K562 (cell line): ENCODE measurements around the gene NYAP1. TPM values are rescaled to one million over a fixed set of nuclear protein-coding genes. Genes with fewer than 3 reads are reported as not detected.

Experiments used
- BRD9 ChIP-seq: fragments of 450-650 bp; IDR thresholded peaks from 2 replicates; pipeline ENCODE4 v1.6.1; 2018; ENCODE audit warnings: low read depth; ENCODE audit not compliant: partially characterized antibody
- CBX8 ChIP-seq: fragments of 200-600 bp; sonication (generic); IDR thresholded peaks from 2 replicates; pipeline ENCODE4 v1.6.1; 2012; ENCODE audit warnings: borderline replicate concordance, mixed run types, low read depth, mild to moderate bottlenecking, moderate library complexity, mixed read lengths, low read length, control low read depth, inconsistent platforms; ENCODE audit not compliant: poor library complexity, severe bottlenecking; ENCODE audit errors: extremely low read depth
- CTCF ChIP-seq, 3 experiments: IDR thresholded peaks in 2 of 3; conservative IDR thresholded peaks in 1 of 3; 2 replicates each; pipeline ENCODE4 v1.5.1; 2011 to 2012; ENCODE audit warnings: low read length in 3 of 3, mild to moderate bottlenecking in 3 of 3, control low read depth in 2 of 3, improper control_type of control experiment in 1 of 3, inconsistent platforms in 1 of 3, low read depth in 1 of 3, mixed read lengths in 1 of 3, moderate library complexity in 1 of 3; ENCODE audit not compliant: insufficient read depth in 2 of 3
- MITF ChIP-seq: IDR thresholded peaks from 2 replicates; pipeline ENCODE4 v1.6.1; 2014; ENCODE audit warnings: antibody characterized with exemption
- NCOA1 ChIP-seq: fragments of 450-650 bp; IDR thresholded peaks from 2 replicates; pipeline ENCODE4 v1.6.1; 2016; ENCODE audit warnings: low read depth
- NFRKB ChIP-seq: fragments of 450-650 bp; IDR thresholded peaks from 2 replicates; pipeline ENCODE4 v1.6.1; 2016; ENCODE audit warnings: low read depth
- NR1H2 ChIP-seq: sonication (generic); formaldehyde crosslinking; IDR thresholded peaks from 2 replicates; pipeline ENCODE4 v1.4.0; 2020; ENCODE audit warnings: mild to moderate bottlenecking, missing genetic modification reagents
- SMARCE1 ChIP-seq: fragments of 450-650 bp; IDR thresholded peaks from 2 replicates; pipeline ENCODE4 v1.7.1; 2016; ENCODE audit warnings: mild to moderate bottlenecking
- ZBTB11 ChIP-seq, 3 experiments: fragments of 200-800 bp in 1 of 3; fragments of 250-450 bp in 1 of 3; fragments of 450-650 bp in 1 of 3; sonication (Bioruptor Pico) in 1 of 3; sonication (Bioruptor generic) in 1 of 3; formaldehyde crosslinking in 1 of 3; IDR thresholded peaks; 2 replicates each; pipeline versions ENCODE4 v1.6.1 to v1.8.0; 2016 to 2022; ENCODE audit warnings: mild to moderate bottlenecking in 2 of 3, missing genetic modification characterization in 2 of 3, missing compliant biosample characterization in 1 of 3, moderate library complexity in 1 of 3
- ZBTB49 ChIP-seq: sonication (generic); formaldehyde crosslinking; IDR thresholded peaks from 2 replicates; pipeline ENCODE4 v1.8.0; 2022; ENCODE audit warnings: missing genetic modification reagents, mild to moderate bottlenecking, borderline replicate concordance
- ZFP1 ChIP-seq: fragments of 450-650 bp; formaldehyde crosslinking; IDR thresholded peaks from 2 replicates; pipeline ENCODE4 v1.4.0; 2020; ENCODE audit warnings: mild to moderate bottlenecking, mixed read lengths
- ZNF146 ChIP-seq: IDR thresholded peaks from one replicate; pipeline ENCODE4 v1.6.1; 2018; ENCODE audit warnings: missing compliant biosample characterization; ENCODE audit not compliant: unreplicated experiment
- ZNF3 ChIP-seq: fragments of 250-450 bp; sonication (Bioruptor Pico); IDR thresholded peaks from 2 replicates; pipeline ENCODE4 v1.5.0; 2021; ENCODE audit warnings: mild to moderate bottlenecking, moderate library complexity
- polyA plus RNA-seq, 8 experiments: library from polyadenylated mRNA; depleted of rRNA in 4 of 8; stranded (reverse) in 5 of 8; unstranded in 3 of 8; fragments of >200 nt; fragmentation: Nextera tagmentation in 2 of 8; fragmentation: Illumina TruSeq in 1 of 8; extraction: Ambion mirVana in 2 of 8; extraction: Trizol in 1 of 8; gene quantifications; 2 replicates each; pipeline versions ENCODE4 v1.2.1 to v1.2.3, GENCODE V29; 2011 to 2014; ENCODE audit warnings: inconsistent platforms in 1 of 8, missing spikeins in 1 of 8
- total RNA-seq, 7 experiments: library from RNA; depleted of rRNA in 6 of 7; stranded (reverse); fragments of >200 nt in 6 of 7; fragmentation: Illumina TruSeq in 2 of 7; extraction: Trizol in 2 of 7; gene quantifications; 2 replicates each; pipeline versions ENCODE4 v1.2.1 to v1.2.3, GENCODE V29; 2011 to 2021; ENCODE audit warnings: low replicate concordance in 1 of 7
- TF ChIP-seq, protein P1 (sequence below): sonication (generic); formaldehyde crosslinking; IDR thresholded peaks from 2 replicates; pipeline ENCODE4 v1.8.1; 2023; ENCODE audit warnings: mild to moderate bottlenecking, missing genetic modification reagents

Gene NYAP1
- total and polyA plus RNA-seq, 9 of the 15 experiments (the other 6 are each of a cell fraction or from before 2014, with no cell fraction given), result 0.11 to 0.88 (median 0.22) TPM; not detected in 2

GRCh38 chr7:100435401-100436304, 48.1 kb upstream of the NYAP1 start (continued):
- TF ChIP-seq ZBTB11 (CRISPR knock-in tag; IDR thresholded peaks at IDR 0.05) (peak in 1 of 3 experiments; percentile 11; a peak in 1 of 6 replicates), ZNF146 (CRISPR knock-in tag) (no peak), CTCF (IDR thresholded peaks at IDR 0.05 in 2 of 3, conservative IDR thresholded peaks at IDR 0.05 in 1 of 3; ENCODE audit: insufficient read depth in 2 of 3, low read depth in 1 of 3, low read length in 3 of 3) (no peak), ZFP1 (CRISPR knock-in tag) (no peak), SMARCE1 (no peak), NFRKB (0 out of 2 replicates have a peak, but pooled peaks have one; percentile 26), BRD9 (no peak), NR1H2 (CRISPR knock-in tag) (0 out of 2 replicates have a peak, but pooled peaks have one; percentile 36), CBX8 (no peak), ZBTB49 (CRISPR knock-in tag) (no peak), MITF (no peak; the same call in 1 of the 2 replicates), NCOA1 (no peak), ZNF3 (CRISPR knock-in tag) (no peak)
- TF ChIP-seq, protein P1, sequence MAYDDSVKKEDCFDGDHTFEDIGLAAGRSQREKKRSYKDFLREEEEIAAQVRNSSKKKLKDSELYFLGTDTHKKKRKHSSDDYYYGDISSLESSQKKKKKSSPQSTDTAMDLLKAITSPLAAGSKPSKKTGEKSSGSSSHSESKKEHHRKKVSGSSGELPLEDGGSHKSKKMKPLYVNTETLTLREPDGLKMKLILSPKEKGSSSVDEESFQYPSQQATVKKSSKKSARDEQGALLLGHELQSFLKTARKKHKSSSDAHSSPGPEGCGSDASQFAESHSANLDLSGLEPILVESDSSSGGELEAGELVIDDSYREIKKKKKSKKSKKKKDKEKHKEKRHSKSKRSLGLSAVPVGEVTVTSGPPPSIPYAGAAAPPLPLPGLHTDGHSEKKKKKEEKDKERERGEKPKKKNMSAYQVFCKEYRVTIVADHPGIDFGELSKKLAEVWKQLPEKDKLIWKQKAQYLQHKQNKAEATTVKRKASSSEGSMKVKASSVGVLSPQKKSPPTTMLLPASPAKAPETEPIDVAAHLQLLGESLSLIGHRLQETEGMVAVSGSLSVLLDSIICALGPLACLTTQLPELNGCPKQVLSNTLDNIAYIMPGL (CRISPR knock-in tag), result 0 out of 2 replicates have a peak, but pooled peaks have one; percentile 5
